ENCODE measurements around the gene RAD50.

RAD50 gene

GRCh38 chr5:132637241-132637640 is 80.5 kb downstream of the RAD50 start:
- DNase-seq, result no peak

- DNase-seq, result no peak
Measured at GRCh38 chr5:132639706-132640130, 82.9 kb downstream of the RAD50 start.

- no peak for DNase-seq
Measured at GRCh38 chr5:132640613-132641012, 83.8 kb downstream of the RAD50 start.

GRCh38 chr5:132641241-132641723 is 84.5 kb downstream of the RAD50 start:
- no peak for DNase-seq

- DNase-seq, result no peak
Measured at GRCh38 chr5:132641841-132642240, 85.1 kb downstream of the RAD50 start.

GRCh38 chr5:132644177-132644576 is 87.4 kb downstream of the RAD50 start:
- DNase-seq, result no peak

- no peak for DNase-seq
Measured at GRCh38 chr5:132646583-132647266, 89.9 kb downstream of the RAD50 start.

- no peak for DNase-seq
Measured at GRCh38 chr5:132647473-132647872, 90.7 kb downstream of the RAD50 start.

GRCh38 chr5:132648355-132648754 is 91.6 kb downstream of the RAD50 start:
- no peak for DNase-seq

GRCh38 chr5:132651838-132652469 is 95.2 kb downstream of the RAD50 start:
- DNase-seq, result no peak

GRCh38 chr5:132653716-132654115 is 96.9 kb downstream of the RAD50 start:
- DNase-seq, result no peak

- DNase-seq, result no peak
Measured at GRCh38 chr5:132655821-132656773, 99.3 kb downstream of the RAD50 start.

- no peak for DNase-seq
Measured at GRCh38 chr5:132656774-132657355, 100.1 kb downstream of the RAD50 start.

GRCh38 chr5:132657676-132658380 is 101.1 kb downstream of the RAD50 start, which contains the start of gene IL13:
Gene IL13 (plus strand): TSS chr5:132658173. CDS start chr5:132658187, 14 bp downstream.
- no peak for DNase-seq

- no peak for DNase-seq
Measured at GRCh38 chr5:132658381-132659302, 101.9 kb downstream of the RAD50 start.

- DNase-seq, result no peak
Measured at GRCh38 chr5:132659598-132660493, 103.1 kb downstream of the RAD50 start.

- DNase-seq, result no peak
Measured at GRCh38 chr5:132661231-132662003, 104.6 kb downstream of the RAD50 start.

GRCh38 chr5:132662004-132662401 is 105.2 kb downstream of the RAD50 start:
- DNase-seq, result no peak
